GM12875 (cell line): ENCODE data around the gene SMYD4.

Source experiments
- H3K4me3 ChIP-seq: one replicate; pipeline ENCODE4 v1.5.1; 2011; ENCODE audit warnings: low read depth, low read length, control low read depth
- CTCF ChIP-seq: IDR thresholded peaks from 2 replicates; pipeline ENCODE4 v1.5.1; 2011; ENCODE audit warnings: low read depth, mild to moderate bottlenecking, control low read depth, inconsistent platforms, low read length, moderate library complexity, borderline replicate concordance; ENCODE audit not compliant: insufficient read depth

Gene SMYD4

GRCh38 chr17:1789936-1790335 lies 39.8 kb downstream of the SMYD4 start:
- TF ChIP-seq CTCF, result no peak
- H3K4me3 ChIP-seq, result no peak overlapping the region

- TF ChIP-seq CTCF, result no peak
- H3K4me3 ChIP-seq, result no peak overlapping the region
Measured at GRCh38 chr17:1787301-1787902, 42.3 kb downstream of the SMYD4 start.

DNA sequence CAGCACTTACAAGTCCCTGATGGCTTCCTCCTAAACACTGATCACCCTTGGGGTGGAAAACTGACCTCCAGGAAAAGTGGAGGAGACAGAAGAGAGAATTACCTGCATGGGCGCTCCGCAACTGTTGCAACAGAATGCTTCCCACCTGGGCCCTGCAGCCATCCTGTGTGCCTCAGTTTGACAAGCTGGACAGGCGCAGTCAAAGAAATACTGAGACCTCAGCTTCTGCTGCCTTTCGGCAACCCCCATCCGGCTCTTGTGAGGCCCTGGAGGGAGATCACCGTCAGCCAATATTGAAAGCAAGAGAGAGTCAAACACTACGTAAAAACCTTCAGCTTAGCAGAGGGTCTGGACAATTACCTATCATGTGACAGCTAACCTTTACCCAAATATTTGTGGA lies 43.0 kb downstream of the SMYD4 start:
- no peak for TF ChIP-seq CTCF
- no peak overlapping the region for H3K4me3 ChIP-seq

- TF ChIP-seq CTCF, result no peak
- H3K4me3 ChIP-seq, result no peak overlapping the region
Measured at GRCh38 chr17:1785930-1786329, 43.8 kb downstream of the SMYD4 start.

GRCh38 chr17:1783834-1784611 lies 45.7 kb downstream of the SMYD4 start:
- H3K4me3 ChIP-seq, result no peak overlapping the region
- no peak for TF ChIP-seq CTCF

- no peak for TF ChIP-seq CTCF
- no peak overlapping the region for H3K4me3 ChIP-seq
Measured at GRCh38 chr17:1783271-1783670, 46.4 kb downstream of the SMYD4 start.

- TF ChIP-seq CTCF, result no peak
- no peak overlapping the region for H3K4me3 ChIP-seq
Measured at GRCh38 chr17:1782171-1782567, 47.5 kb downstream of the SMYD4 start.
